ENCODE measurements around the gene DPP7.

The DPP7 gene

GRCh38 chr9:137160054-137160425, 45.5 kb upstream of the DPP7 start:
- no peak for TF ChIP-seq CTCF (IDR thresholded peaks at IDR 0.05; ENCODE audit: control insufficient read depth, extremely low read depth, insufficient read depth)
- no peak overlapping the region for H3K4me3 ChIP-seq (ENCODE audit: low read depth, low read length)
- no peak for DNase-seq (ENCODE audit: low read depth)

GRCh38 chr9:137159105-137160053, 44.8 kb upstream of the DPP7 start:
- no peak overlapping the region for H3K4me3 ChIP-seq (ENCODE audit: low read depth, low read length)
- no peak for DNase-seq (ENCODE audit: low read depth)

GRCh38 chr9:137158625-137159024, 44.1 kb upstream of the DPP7 start:
- DNase-seq (ENCODE audit: low read depth) = no peak
- no peak for TF ChIP-seq CTCF (IDR thresholded peaks at IDR 0.05; ENCODE audit: control insufficient read depth, extremely low read depth, insufficient read depth)
- no peak overlapping the region for H3K4me3 ChIP-seq (ENCODE audit: low read depth, low read length)

More at GRCh38 chr9:137159105-137160053, 44.8 kb upstream of the DPP7 start:
- TF ChIP-seq CTCF (IDR thresholded peaks at IDR 0.05; ENCODE audit: control insufficient read depth, extremely low read depth, insufficient read depth) = no peak

GRCh38 chr9:137157618-137158415, 43.3 kb upstream of the DPP7 start:
- DNase-seq (ENCODE audit: low read depth) = no peak
- no peak for TF ChIP-seq CTCF (IDR thresholded peaks at IDR 0.05; ENCODE audit: control insufficient read depth, extremely low read depth, insufficient read depth)
- no peak overlapping the region for H3K4me3 ChIP-seq (ENCODE audit: low read depth, low read length)

GRCh38 chr9:137156567-137157375, 42.2 kb upstream of the DPP7 start:
- no peak for DNase-seq (ENCODE audit: low read depth)
- no peak overlapping the region for H3K4me3 ChIP-seq (ENCODE audit: low read depth, low read length)
- TF ChIP-seq CTCF (IDR thresholded peaks at IDR 0.05; ENCODE audit: control insufficient read depth, extremely low read depth, insufficient read depth) = no peak

- TF ChIP-seq CTCF (IDR thresholded peaks at IDR 0.05; ENCODE audit: control insufficient read depth, extremely low read depth, insufficient read depth) = no peak
- H3K4me3 ChIP-seq (ENCODE audit: low read depth, low read length) = no peak overlapping the region
- no peak for DNase-seq (ENCODE audit: low read depth)
Measured at GRCh38 chr9:137152844-137153405, 38.4 kb upstream of the DPP7 start.
